SJSA1 (cell line): ENCODE results near the gene ANGPTL5. TPM values are rescaled to one million over a fixed set of nuclear protein-coding genes. Genes with fewer than 3 reads are reported as not detected.
"Not testable (repeated sequence)": the region's sequence is repeated elsewhere in the genome, so short reads cannot be mapped to it uniquely, and the experiment has no call there.

Experiments
- DNase-seq, 2 experiments: peaks; one replicate each; pipeline ENCODE4 v3.0.0-alpha.2; 2015 to 2020; ENCODE audit warnings: low spot score in 2 of 2, low read depth in 1 of 2
- H3K27ac ChIP-seq: fragments of 250-450 bp; sonication (Bioruptor Pico); 2 replicates; pipeline ENCODE4 v1.5.1; 2020; ENCODE audit warnings: mild to moderate bottlenecking, moderate library complexity
- H3K27me3 ChIP-seq: fragments of 250-450 bp; sonication (Bioruptor Pico); replicated peaks from 2 replicates; pipeline ENCODE4 v1.5.1; 2020; ENCODE audit warnings: mild to moderate bottlenecking, moderate library complexity
- H3K36me3 ChIP-seq: fragments of 250-450 bp; sonication (Bioruptor Pico); 2 replicates; pipeline ENCODE4 v1.5.1; 2020; ENCODE audit warnings: mild to moderate bottlenecking
- H3K4me1 ChIP-seq: fragments of 250-450 bp; sonication (Bioruptor Pico); replicated peaks from 2 replicates; pipeline ENCODE4 v1.6.1; 2021; ENCODE audit warnings: mild to moderate bottlenecking
- H3K4me3 ChIP-seq: fragments of 250-450 bp; sonication (Bioruptor Pico); 2 replicates; pipeline ENCODE4 v1.5.1; 2020; ENCODE audit warnings: mild to moderate bottlenecking
- H3K9me3 ChIP-seq: fragments of 250-450 bp; sonication (Bioruptor Pico); replicated peaks from 2 replicates; pipeline ENCODE4 v1.5.1; 2020; ENCODE audit warnings: mild to moderate bottlenecking
- total RNA-seq: library from RNA; depleted of rRNA; stranded (reverse); fragments of >200 nt; shearing (Covaris generic); gene quantifications from 2 replicates; pipeline ENCODE4 v1.2.3, GENCODE V29; 2014; rRNA removed

The ANGPTL5 gene
- total RNA-seq, 1 experiment from 2014 or later, result not detected

GRCh38 chr11:101867951-101868350 is 48.4 kb downstream of the ANGPTL5 start:
- no peaks in the 10 kb centered on the region for H3K27me3 ChIP-seq
- H3K4me1 ChIP-seq, result peaks cover 5% of the 10 kb centered on the region; the same call in 1 of the 2 replicates
- no peak overlapping the region for H3K4me3 ChIP-seq
- no peaks in the 10 kb centered on the region for H3K9me3 ChIP-seq
- DNase-seq, result no peak
- no peaks in the 10 kb centered on the region for H3K36me3 ChIP-seq
- H3K27ac ChIP-seq, result no peak overlapping the region

- Histone ChIP-seq H3K36me3 (no peaks in the 10 kb centered on the region), H3K4me3 (no peak overlapping the region), H3K27ac (no peak overlapping the region), H3K4me1 (peaks cover 11% of the 10 kb centered on the region; the same call in 1 of the 2 replicates), H3K9me3 (no peaks in the 10 kb centered on the region), H3K27me3 (no peaks in the 10 kb centered on the region)
- no peak for DNase-seq
Observed at GRCh38 chr11:101866619-101867491, 49.5 kb downstream of the ANGPTL5 start.

DNA sequence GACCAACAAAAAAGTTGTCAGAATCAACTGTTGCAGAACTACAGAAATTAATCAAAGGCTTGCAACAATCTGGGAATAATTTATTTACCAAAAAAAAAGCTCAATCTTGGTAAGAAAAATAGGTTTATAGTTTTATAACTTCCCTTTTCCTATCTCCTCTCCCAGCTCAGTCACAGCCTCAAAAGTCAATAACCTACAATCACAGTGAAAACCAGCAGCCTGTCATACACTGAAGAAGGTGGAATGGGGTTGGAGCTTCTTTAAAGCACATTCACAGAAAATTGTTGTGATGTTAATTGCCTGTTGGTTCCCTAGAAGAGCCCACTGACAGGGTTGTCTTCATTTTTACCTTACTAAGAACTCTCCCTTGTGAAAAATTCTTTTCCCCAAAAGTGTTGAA is 52.2 kb downstream of the ANGPTL5 start:
- DNase-seq, result no peak
- no peak overlapping the region for H3K4me3 ChIP-seq
- peaks cover 11% of the 10 kb centered on the region; the same call in 1 of the 2 replicates for H3K4me1 ChIP-seq
- H3K9me3 ChIP-seq, result no peaks in the 10 kb centered on the region
- H3K27ac ChIP-seq, result no peak overlapping the region
- H3K36me3 ChIP-seq, result no peaks in the 10 kb centered on the region
- no peaks in the 10 kb centered on the region for H3K27me3 ChIP-seq

GRCh38 chr11:101863361-101863760 is 53.0 kb downstream of the ANGPTL5 start:
- Histone ChIP-seq H3K4me1 (peaks cover 11% of the 10 kb centered on the region; the same call in 1 of the 2 replicates), H3K9me3 (no peaks in the 10 kb centered on the region), H3K4me3 (no peak overlapping the region), H3K27ac (peak overlapping the region; percentile 65), H3K36me3 (no peaks in the 10 kb centered on the region), H3K27me3 (no peaks in the 10 kb centered on the region)
- DNase-seq, result peak in 1 of 2 experiments; percentile 13

- Histone ChIP-seq H3K27me3 (no peaks in the 10 kb centered on the region), H3K27ac (peak overlapping the region; percentile 65), H3K4me3 (no peak overlapping the region), H3K9me3 (no peaks in the 10 kb centered on the region), H3K36me3 (no peaks in the 10 kb centered on the region), H3K4me1 (peaks cover 11% of the 10 kb centered on the region; the same call in 1 of the 2 replicates)
- no peak for DNase-seq
Observed at GRCh38 chr11:101862391-101863233, 53.7 kb downstream of the ANGPTL5 start.

GRCh38 chr11:101860696-101861427 is 55.5 kb downstream of the ANGPTL5 start:
- Histone ChIP-seq H3K4me3 (no peak overlapping the region), H3K27me3 (no peaks in the 10 kb centered on the region), H3K36me3 (no peaks in the 10 kb centered on the region), H3K27ac (no peak overlapping the region), H3K9me3 (no peaks in the 10 kb centered on the region), H3K4me1 (peaks cover 11% of the 10 kb centered on the region; the same call in 1 of the 2 replicates)
- DNase-seq, result peak in 1 of 2 experiments; percentile 34

DNA sequence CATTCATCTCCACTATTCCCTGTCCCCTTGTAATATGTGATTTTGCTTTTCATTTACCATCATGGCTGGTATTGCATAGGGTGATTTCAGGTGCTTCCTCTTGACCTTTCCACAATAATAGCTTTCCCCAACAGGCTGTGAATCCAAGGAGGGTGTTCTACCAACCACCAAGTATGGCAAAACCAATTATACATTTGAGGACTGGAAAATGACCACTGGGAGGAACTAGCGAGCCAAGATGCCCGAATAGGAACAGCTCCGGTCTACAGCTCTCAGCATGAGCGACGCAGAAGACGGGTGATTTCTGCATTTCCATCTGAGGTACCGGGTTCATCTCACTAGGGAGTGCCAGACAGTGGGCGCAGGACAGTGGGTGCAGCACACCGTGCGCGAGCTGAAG is 64.1 kb downstream of the ANGPTL5 start:
- H3K4me3 ChIP-seq, H3K9me3 ChIP-seq, H3K4me1 ChIP-seq, DNase-seq, H3K27ac ChIP-seq, H3K36me3 ChIP-seq, H3K27me3 ChIP-seq: not testable (repeated sequence)

GRCh38 chr11:101848262-101848661 is 68.1 kb downstream of the ANGPTL5 start:
- no peak for DNase-seq
- H3K36me3 ChIP-seq, result no peaks in the 10 kb centered on the region
- H3K27me3 ChIP-seq, result no peaks in the 10 kb centered on the region

GRCh38 chr11:101844608-101845007 is 71.7 kb downstream of the ANGPTL5 start:
- Histone ChIP-seq H3K4me3 (no peak overlapping the region), H3K4me1 (no peaks in the 10 kb centered on the region), H3K27ac (no peak overlapping the region), H3K36me3 (no peaks in the 10 kb centered on the region), H3K9me3 (no peaks in the 10 kb centered on the region), H3K27me3 (no peaks in the 10 kb centered on the region)
- no peak for DNase-seq

More at GRCh38 chr11:101848262-101848661, 68.1 kb downstream of the ANGPTL5 start:
- H3K4me1 ChIP-seq, result no peaks in the 10 kb centered on the region
- H3K27ac ChIP-seq, result no peak overlapping the region
- H3K9me3 ChIP-seq, result no peaks in the 10 kb centered on the region
- H3K4me3 ChIP-seq, result no peak overlapping the region

DNA sequence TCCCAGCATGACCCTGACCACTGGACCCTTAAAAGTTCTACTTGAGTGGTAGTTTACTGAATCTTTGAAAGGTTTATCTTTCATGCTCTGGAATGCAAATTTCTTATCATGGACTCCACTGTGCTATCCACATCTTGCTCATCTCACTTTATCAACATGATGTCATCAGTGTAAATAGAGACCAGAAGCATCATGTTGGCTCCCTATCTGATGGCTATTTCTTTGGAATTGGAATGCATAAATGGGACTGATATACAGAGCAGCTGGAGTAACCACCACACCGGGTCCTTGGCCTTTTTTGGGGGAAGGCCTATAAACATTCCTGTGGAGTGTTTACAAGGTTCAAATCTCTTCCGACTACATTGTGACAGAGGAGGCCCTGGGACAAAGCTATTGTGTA is 75.6 kb downstream of the ANGPTL5 start:
- Histone ChIP-seq H3K27me3 (no peaks in the 10 kb centered on the region), H3K9me3 (no peaks in the 10 kb centered on the region), H3K4me3 (no peak overlapping the region), H3K36me3 (no peaks in the 10 kb centered on the region), H3K27ac (no peak overlapping the region), H3K4me1 (no peaks in the 10 kb centered on the region)
- no peak for DNase-seq

Other genes with a start within 250 kb of the ANGPTL5 start
- 0.21 and 0.28 TPM in 2 replicates for gene CEP126, start 1.5 kb downstream of the ANGPTL5 start, total RNA-seq
- gene CFAP300, start 130.9 kb upstream of the ANGPTL5 start, total RNA-seq, result 2.1 and 4.2 TPM in 2 replicates
- 30.0 and 38.1 TPM in 2 replicates for gene YAP1, start 193.9 kb upstream of the ANGPTL5 start, total RNA-seq